Neutrophil (primary cell): ENCODE results near the gene RTN4.

Experiments used
- H3K27ac ChIP-seq: fragments of 200-600 bp; sonication (generic); 2 replicates; pipeline ENCODE4 v1.5.1; 2016; ENCODE audit warnings: mild to moderate bottlenecking, moderate library complexity
- H3K27me3 ChIP-seq: fragments of 200-600 bp; sonication (generic); 2 replicates; pipeline ENCODE4 v1.6.0; 2016; ENCODE audit warnings: mild to moderate bottlenecking
- H3K36me3 ChIP-seq: fragments of 200-600 bp; sonication (generic); 2 replicates; pipeline ENCODE4 v1.5.1; 2017
- H3K4me1 ChIP-seq, 2 experiments: fragments of 200-600 bp in 1 of 2; sonication (generic) in 1 of 2; 1 replicate in 1 of 2; 2 replicates in 1 of 2; pipeline versions ENCODE4 v1.5.1 to v1.6.1; 2013 to 2016; ENCODE audit warnings: low read depth in 1 of 2, low read length in 1 of 2, mild to moderate bottlenecking in 1 of 2, moderate library complexity in 1 of 2; ENCODE audit not compliant: control insufficient read depth in 1 of 2, insufficient read depth in 1 of 2
- H3K4me3 ChIP-seq, 2 experiments: fragments of 200-600 bp in 1 of 2; sonication (generic) in 1 of 2; 1 replicate in 1 of 2; 2 replicates in 1 of 2; pipeline ENCODE4 v1.5.1; 2013 to 2016; ENCODE audit warnings: low read depth in 1 of 2, low read length in 1 of 2, mild to moderate bottlenecking in 1 of 2, moderate library complexity in 1 of 2
- H3K9me3 ChIP-seq: fragments of 200-600 bp; sonication (generic); 2 replicates; pipeline ENCODE4 v1.5.1; 2016
- CTCF ChIP-seq: fragments of 200-600 bp; sonication (generic); IDR thresholded peaks from 2 replicates; pipeline ENCODE4 v1.5.1; 2016; ENCODE audit warnings: antibody characterized with exemption

The RTN4 gene

GRCh38 chr2:54947136-54947535, 103.1 kb downstream of the RTN4 start:
- Histone ChIP-seq H3K4me1 (no peaks in the 10 kb centered on the region), H3K9me3 (no peaks in the 10 kb centered on the region), H3K27ac (no peak overlapping the region), H3K4me3 (no peak overlapping the region), H3K27me3 (no peaks in the 10 kb centered on the region), H3K36me3 (no peaks in the 10 kb centered on the region)
- no peak for TF ChIP-seq CTCF

GRCh38 chr2:54946220-54946805, 103.9 kb downstream of the RTN4 start:
- Histone ChIP-seq H3K9me3 (no peaks in the 10 kb centered on the region), H3K4me1 (no peaks in the 10 kb centered on the region), H3K4me3 (no peak overlapping the region), H3K36me3 (no peaks in the 10 kb centered on the region), H3K27me3 (no peaks in the 10 kb centered on the region), H3K27ac (no peak overlapping the region)
- no peak for TF ChIP-seq CTCF

GRCh38 chr2:54945391-54946219, 104.6 kb downstream of the RTN4 start:
- H3K9me3 ChIP-seq, result no peaks in the 10 kb centered on the region
- H3K36me3 ChIP-seq, result no peaks in the 10 kb centered on the region
- H3K27ac ChIP-seq, result no peak overlapping the region
- no peaks in the 10 kb centered on the region for H3K4me1 ChIP-seq
- no peak overlapping the region for H3K4me3 ChIP-seq
- H3K27me3 ChIP-seq, result no peaks in the 10 kb centered on the region
- TF ChIP-seq CTCF, result no peak

GRCh38 chr2:54944724-54945326, 105.4 kb downstream of the RTN4 start:
- Histone ChIP-seq H3K4me1 (no peaks in the 10 kb centered on the region), H3K27ac (no peak overlapping the region), H3K27me3 (no peaks in the 10 kb centered on the region), H3K9me3 (no peaks in the 10 kb centered on the region), H3K36me3 (no peaks in the 10 kb centered on the region), H3K4me3 (no peak overlapping the region)
- TF ChIP-seq CTCF, result no peak

- Histone ChIP-seq H3K27ac (no peak overlapping the region), H3K36me3 (no peaks in the 10 kb centered on the region), H3K4me3 (no peak overlapping the region), H3K27me3 (no peaks in the 10 kb centered on the region), H3K4me1 (no peaks in the 10 kb centered on the region), H3K9me3 (no peaks in the 10 kb centered on the region)
- no peak for TF ChIP-seq CTCF
These were observed 107.9 kb downstream of the RTN4 start for GRCh38 chr2:54942373-54942772.
